HepG2 (cell line): ENCODE data around the gene PEA15. TPM values are rescaled to one million over a fixed set of nuclear protein-coding genes. Genes with fewer than 3 reads are reported as not detected.
A peak's percentile ranks its signal among the peaks of the same experiment; 100 is the strongest.

Source experiments
- ARNTL ChIP-seq: sonication (generic); formaldehyde crosslinking; IDR thresholded peaks from 2 replicates; pipeline ENCODE4 v1.4.0; 2020; ENCODE audit warnings: mild to moderate bottlenecking, missing genetic modification reagents
- BHLHE40 ChIP-seq: IDR thresholded peaks from 2 replicates; pipeline ENCODE4 v1.6.1; 2011; ENCODE audit warnings: low read length, improper control_type of control experiment
- CBX5 ChIP-seq: sonication (generic); formaldehyde crosslinking; IDR thresholded peaks from 2 replicates; pipeline ENCODE4 v1.4.0; 2020; ENCODE audit warnings: missing genetic modification reagents, borderline replicate concordance
- E2F1 ChIP-seq: sonication (generic); formaldehyde crosslinking; IDR thresholded peaks from 2 replicates; pipeline ENCODE4 v1.5.0; 2020; ENCODE audit warnings: missing genetic modification reagents
- EZH2 ChIP-seq: conservative IDR thresholded peaks from 2 replicates; pipeline ENCODE4 v1.6.1; 2012; ENCODE audit warnings: mild to moderate bottlenecking, low read depth, low read length, moderate library complexity
- HMG20A ChIP-seq: IDR thresholded peaks from 2 replicates; pipeline ENCODE4 v1.6.1; 2016; ENCODE audit warnings: borderline replicate concordance
- MATR3 ChIP-seq: sonication (generic); formaldehyde crosslinking; IDR thresholded peaks from 2 replicates; pipeline ENCODE4 v1.4.0; 2020; ENCODE audit warnings: missing genetic modification reagents
- NFE2L1 ChIP-seq: sonication (generic); formaldehyde crosslinking; IDR thresholded peaks from 2 replicates; pipeline ENCODE4 v1.4.0; 2020; ENCODE audit warnings: missing genetic modification reagents, mild to moderate bottlenecking, borderline replicate concordance
- PBX2 ChIP-seq: IDR thresholded peaks from 2 replicates; pipeline ENCODE4 v1.6.1; 2016; ENCODE audit warnings: control low read depth
- ZBTB34 ChIP-seq: sonication (generic); formaldehyde crosslinking; IDR thresholded peaks from 2 replicates; pipeline ENCODE4 v1.8.0; 2022; ENCODE audit warnings: mild to moderate bottlenecking, missing genetic modification reagents
- ZNF619 ChIP-seq: sonication (generic); formaldehyde crosslinking; IDR thresholded peaks from 2 replicates; pipeline ENCODE4 v1.4.0; 2020; ENCODE audit warnings: mild to moderate bottlenecking, missing genetic modification reagents
- polyA plus RNA-seq, 8 experiments: library from polyadenylated mRNA; depleted of rRNA in 3 of 8; stranded (reverse) in 7 of 8; unstranded in 1 of 8; fragments of >200 nt; fragmentation: Illumina TruSeq in 4 of 8; extraction: Trizol in 4 of 8; gene quantifications; 2 replicates each; pipeline versions ENCODE4 v1.2.1 to v1.2.3, GENCODE V29; 2011 to 2016; ENCODE audit warnings: low read depth in 4 of 8, missing spikeins in 1 of 8, mixed read lengths in 1 of 8; ENCODE audit not compliant: insufficient read depth in 1 of 8
- total RNA-seq, 5 experiments: library from RNA; depleted of rRNA; stranded (reverse); fragments of >200 nt; fragmentation: Illumina TruSeq; extraction: Trizol; gene quantifications; 2 replicates each; pipeline ENCODE4 v1.2.3, GENCODE V29; 2016; ENCODE audit warnings: low read depth in 1 of 5
- TF ChIP-seq, protein P1 (sequence below), 2 experiments: sonication (generic) in 1 of 2; formaldehyde crosslinking in 1 of 2; IDR thresholded peaks; 2 replicates each; pipeline versions ENCODE4 v1.6.1 to v1.9.0; 2014 to 2022; ENCODE audit warnings: antibody characterized with exemption in 1 of 2, borderline replicate concordance in 1 of 2, inconsistent platforms in 1 of 2, low read depth in 1 of 2, missing genetic modification reagents in 1 of 2
- TF ChIP-seq, protein P2 (sequence below): sonication (generic); formaldehyde crosslinking; IDR thresholded peaks from 2 replicates; pipeline ENCODE4 v1.8.1; 2022; ENCODE audit warnings: mild to moderate bottlenecking, missing genetic modification reagents

Gene PEA15
- total and polyA plus RNA-seq, 2 of the 13 experiments (the other 11 are each of a cell fraction or from before 2014, with no cell fraction given), result 12.1 to 35.2 TPM

DNA sequence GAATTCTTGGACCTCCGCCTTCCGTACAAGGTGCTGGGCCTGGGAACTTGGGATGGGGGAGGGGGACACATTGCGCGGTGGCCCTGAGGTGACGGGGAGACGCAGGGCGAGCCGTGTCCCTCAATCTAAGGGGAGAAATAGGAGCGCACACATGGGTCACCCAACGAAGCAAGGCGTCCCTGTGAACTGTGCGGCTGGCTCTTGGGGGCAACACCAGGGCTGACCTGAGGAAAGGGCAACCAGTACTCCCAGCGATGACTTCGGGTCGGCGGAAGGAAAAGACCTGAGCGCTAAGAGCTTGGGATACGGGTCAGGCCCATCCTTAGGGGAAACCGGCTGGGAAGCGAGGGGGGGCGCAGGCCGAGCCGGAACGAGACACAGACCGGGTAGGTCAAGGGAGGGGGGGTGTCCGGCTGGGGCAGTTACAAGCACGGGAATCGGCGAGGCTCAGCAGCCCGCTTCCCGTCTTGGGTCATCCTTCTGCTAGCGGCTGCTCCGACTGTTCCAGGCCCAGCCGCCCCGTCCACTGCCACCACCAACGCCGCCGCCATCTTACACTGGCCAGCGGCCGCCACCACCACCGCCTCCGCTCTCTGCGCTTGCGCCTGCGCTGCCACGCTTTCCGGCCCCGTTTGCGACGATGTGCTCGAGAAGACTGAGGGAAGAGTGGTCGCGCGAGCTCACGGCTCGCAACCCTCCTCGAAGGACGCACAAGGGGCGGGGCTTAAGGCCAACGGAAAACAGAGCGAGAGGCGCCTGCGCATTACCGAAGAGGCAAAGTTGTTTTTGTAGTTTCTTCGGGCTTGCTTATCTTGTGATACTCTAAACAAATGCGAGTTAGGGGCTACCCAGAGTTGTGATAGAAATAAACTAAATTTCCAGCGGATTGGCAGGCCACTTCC is 57.0 kb downstream of the PEA15 start, which contains the start of gene DCAF8 (continued):
- TF ChIP-seq, protein P1, sequence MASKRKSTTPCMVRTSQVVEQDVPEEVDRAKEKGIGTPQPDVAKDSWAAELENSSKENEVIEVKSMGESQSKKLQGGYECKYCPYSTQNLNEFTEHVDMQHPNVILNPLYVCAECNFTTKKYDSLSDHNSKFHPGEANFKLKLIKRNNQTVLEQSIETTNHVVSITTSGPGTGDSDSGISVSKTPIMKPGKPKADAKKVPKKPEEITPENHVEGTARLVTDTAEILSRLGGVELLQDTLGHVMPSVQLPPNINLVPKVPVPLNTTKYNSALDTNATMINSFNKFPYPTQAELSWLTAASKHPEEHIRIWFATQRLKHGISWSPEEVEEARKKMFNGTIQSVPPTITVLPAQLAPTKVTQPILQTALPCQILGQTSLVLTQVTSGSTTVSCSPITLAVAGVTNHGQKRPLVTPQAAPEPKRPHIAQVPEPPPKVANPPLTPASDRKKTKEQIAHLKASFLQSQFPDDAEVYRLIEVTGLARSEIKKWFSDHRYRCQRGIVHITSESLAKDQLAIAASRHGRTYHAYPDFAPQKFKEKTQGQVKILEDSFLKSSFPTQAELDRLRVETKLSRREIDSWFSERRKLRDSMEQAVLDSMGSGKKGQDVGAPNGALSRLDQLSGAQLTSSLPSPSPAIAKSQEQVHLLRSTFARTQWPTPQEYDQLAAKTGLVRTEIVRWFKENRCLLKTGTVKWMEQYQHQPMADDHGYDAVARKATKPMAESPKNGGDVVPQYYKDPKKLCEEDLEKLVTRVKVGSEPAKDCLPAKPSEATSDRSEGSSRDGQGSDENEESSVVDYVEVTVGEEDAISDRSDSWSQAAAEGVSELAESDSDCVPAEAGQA (IDR thresholded peaks at IDR 0.05; ENCODE audit: low read depth), result peak; percentile 55; the same call in 1 of the 2 replicates
- TF ChIP-seq, protein P1 (CRISPR knock-in tag; IDR thresholded peaks at IDR 0.05; ENCODE audit: borderline replicate concordance), result no peak
- TF ChIP-seq ARNTL (CRISPR knock-in tag) (0 out of 2 replicates have a peak, but pooled peaks have one; percentile 45), ZBTB34 (CRISPR knock-in tag) (no peak), PBX2 (CRISPR knock-in tag) (no peak), ZNF619 (no peak; the same call in 1 of the 2 replicates), MATR3 (CRISPR knock-in tag) (no peak), CBX5 (peak; percentile 61; the same call in 1 of the 2 replicates), BHLHE40 (no peak), E2F1 (no peak), NFE2L1 (peak; percentile 50; the same call in 1 of the 2 replicates), HMG20A (CRISPR knock-in tag) (no peak), EZH2 (no peak)
- TF ChIP-seq, protein P2, sequence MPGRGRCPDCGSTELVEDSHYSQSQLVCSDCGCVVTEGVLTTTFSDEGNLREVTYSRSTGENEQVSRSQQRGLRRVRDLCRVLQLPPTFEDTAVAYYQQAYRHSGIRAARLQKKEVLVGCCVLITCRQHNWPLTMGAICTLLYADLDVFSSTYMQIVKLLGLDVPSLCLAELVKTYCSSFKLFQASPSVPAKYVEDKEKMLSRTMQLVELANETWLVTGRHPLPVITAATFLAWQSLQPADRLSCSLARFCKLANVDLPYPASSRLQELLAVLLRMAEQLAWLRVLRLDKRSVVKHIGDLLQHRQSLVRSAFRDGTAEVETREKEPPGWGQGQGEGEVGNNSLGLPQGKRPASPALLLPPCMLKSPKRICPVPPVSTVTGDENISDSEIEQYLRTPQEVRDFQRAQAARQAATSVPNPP (CRISPR knock-in tag), result no peak
